Endodermal cell (in vitro differentiated cells): ENCODE data around the gene TMPRSS11E. TPM values are rescaled to one million over a fixed set of nuclear protein-coding genes. Genes with fewer than 3 reads are reported as not detected.

ENCODE experiments used
- DNase-seq: peaks from one replicate; pipeline ENCODE4 v3.0.0-alpha.2; 2017
- H3K27ac ChIP-seq: 2 replicates; pipeline ENCODE4 v1.5.1; 2013; ENCODE audit warnings: mild to moderate bottlenecking, low read depth, low read length, moderate library complexity
- H3K27me3 ChIP-seq: 2 replicates; pipeline ENCODE4 v1.6.1; 2013; ENCODE audit warnings: mild to moderate bottlenecking, low read length, moderate library complexity; ENCODE audit not compliant: insufficient read depth, control insufficient read depth, poor library complexity, severe bottlenecking
- H3K36me3 ChIP-seq: 2 replicates; pipeline ENCODE4 v1.7.0; 2013; ENCODE audit warnings: mild to moderate bottlenecking, low read length, moderate library complexity; ENCODE audit not compliant: control insufficient read depth, insufficient read depth
- H3K4me1 ChIP-seq: one replicate; pipeline ENCODE4 v1.7.0; 2013; ENCODE audit warnings: low read length; ENCODE audit not compliant: control insufficient read depth, insufficient read depth
- H3K4me3 ChIP-seq: 2 replicates; pipeline ENCODE4 v1.5.1; 2013; ENCODE audit warnings: mild to moderate bottlenecking, low read length, moderate library complexity
- H3K9ac ChIP-seq: 2 replicates; pipeline ENCODE4 v1.6.1; 2013; ENCODE audit warnings: mild to moderate bottlenecking, low read length, moderate library complexity; ENCODE audit not compliant: poor library complexity, severe bottlenecking; ENCODE audit errors: extremely low read depth
- H3K9me3 ChIP-seq: 2 replicates; pipeline ENCODE4 v1.6.1; 2013; ENCODE audit warnings: mild to moderate bottlenecking, low read length, moderate library complexity; ENCODE audit not compliant: control insufficient read depth
- H3K27ac Mint-ChIP-seq: 2 replicates; pipeline ENCODE4 v1.8.0; 2020; ENCODE audit warnings: mixed read lengths
- H3K27me3 Mint-ChIP-seq: 2 replicates; pipeline ENCODE4 v1.8.0; 2021; ENCODE audit warnings: mild to moderate bottlenecking, mixed read lengths; ENCODE audit not compliant: insufficient read depth
- H3K36me3 Mint-ChIP-seq: 2 replicates; pipeline ENCODE4 v1.8.0; 2020; ENCODE audit warnings: low read depth, mixed read lengths
- H3K4me1 Mint-ChIP-seq: 2 replicates; pipeline ENCODE4 v1.8.0; 2020; ENCODE audit warnings: mixed read lengths
- H3K4me3 Mint-ChIP-seq: 2 replicates; pipeline ENCODE4 v1.8.0; 2020; ENCODE audit warnings: mild to moderate bottlenecking, moderate library complexity, mixed read lengths
- H3K9me3 Mint-ChIP-seq: 2 replicates; pipeline ENCODE4 v1.8.0; 2020; ENCODE audit warnings: mild to moderate bottlenecking, mixed read lengths
- WGBS, 2 experiments: methylation state at CpG; one replicate each; pipeline versions ENCODE4 v1.1.5 to v1.1.7; 2013; ENCODE audit warnings: missing lambda C conversion rate in 2 of 2, mixed read lengths in 1 of 2; ENCODE audit not compliant: insufficient coverage in 1 of 2, insufficient read length in 1 of 2; 5-methylcytosine and 5-hydroxymethylcytosine counted together
- total RNA-seq, 2 donors: library from RNA; stranded (reverse); fragmentation: NEBNext Ultra II Directional in 1 of 2; extraction: Animal tissue kit (Norgen Biotek cat#: 25700) in 1 of 2; gene quantifications; 2 replicates in 1 of 2; 3 replicates in 1 of 2; pipeline ENCODE4 v1.2.1, GENCODE V29; 2021
- TF ChIP-seq, protein P1 (sequence below): fragments of 200-600 bp; sonication (generic); conservative IDR thresholded peaks from 2 replicates; pipeline ENCODE4 v1.5.0; 2021; ENCODE audit warnings: antibody characterized with exemption, mild to moderate bottlenecking

Gene TMPRSS11E
- total RNA-seq, 2 donors from 2014 or later: 4.4 to 11.1 TPM

DNA sequence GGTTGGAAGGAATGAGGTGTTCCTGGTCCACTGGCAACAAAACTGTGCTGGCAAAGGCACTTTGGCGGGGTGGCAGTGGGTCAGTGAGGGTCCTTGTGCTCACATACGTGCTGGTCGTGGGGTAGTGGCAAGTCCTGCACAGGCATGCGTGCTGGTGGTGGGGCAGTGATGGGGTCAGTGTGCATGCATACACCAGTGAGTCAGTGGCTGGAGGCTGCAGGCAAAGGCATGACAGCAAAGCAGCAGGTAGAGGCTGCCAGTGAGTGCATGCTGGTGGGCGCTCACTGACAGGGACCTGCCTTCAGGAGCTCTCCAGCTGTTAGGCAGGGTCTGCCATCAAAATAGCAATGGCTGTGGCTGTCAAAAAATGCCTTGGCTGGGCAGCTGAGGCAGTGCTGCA lies 42.1 kb downstream of the TMPRSS11E start:
- no peak overlapping the region for H3K4me3 ChIP-seq
- H3K27me3 Mint-ChIP-seq: no peaks in the 10 kb centered on the region
- no peak overlapping the region for H3K27ac Mint-ChIP-seq
- TF ChIP-seq, protein P1, sequence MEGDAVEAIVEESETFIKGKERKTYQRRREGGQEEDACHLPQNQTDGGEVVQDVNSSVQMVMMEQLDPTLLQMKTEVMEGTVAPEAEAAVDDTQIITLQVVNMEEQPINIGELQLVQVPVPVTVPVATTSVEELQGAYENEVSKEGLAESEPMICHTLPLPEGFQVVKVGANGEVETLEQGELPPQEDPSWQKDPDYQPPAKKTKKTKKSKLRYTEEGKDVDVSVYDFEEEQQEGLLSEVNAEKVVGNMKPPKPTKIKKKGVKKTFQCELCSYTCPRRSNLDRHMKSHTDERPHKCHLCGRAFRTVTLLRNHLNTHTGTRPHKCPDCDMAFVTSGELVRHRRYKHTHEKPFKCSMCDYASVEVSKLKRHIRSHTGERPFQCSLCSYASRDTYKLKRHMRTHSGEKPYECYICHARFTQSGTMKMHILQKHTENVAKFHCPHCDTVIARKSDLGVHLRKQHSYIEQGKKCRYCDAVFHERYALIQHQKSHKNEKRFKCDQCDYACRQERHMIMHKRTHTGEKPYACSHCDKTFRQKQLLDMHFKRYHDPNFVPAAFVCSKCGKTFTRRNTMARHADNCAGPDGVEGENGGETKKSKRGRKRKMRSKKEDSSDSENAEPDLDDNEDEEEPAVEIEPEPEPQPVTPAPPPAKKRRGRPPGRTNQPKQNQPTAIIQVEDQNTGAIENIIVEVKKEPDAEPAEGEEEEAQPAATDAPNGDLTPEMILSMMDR: no peak
- H3K27ac ChIP-seq: no peak overlapping the region
- no peaks in the 10 kb centered on the region for H3K4me1 Mint-ChIP-seq
- H3K9me3 Mint-ChIP-seq: peaks cover 2% of the 10 kb centered on the region
- peaks cover 23% of the 10 kb centered on the region for H3K36me3 Mint-ChIP-seq
- DNase-seq: no peak
- H3K27me3 ChIP-seq: no peaks in the 10 kb centered on the region
- no peaks in the 10 kb centered on the region for H3K36me3 ChIP-seq
- H3K4me1 ChIP-seq: no peaks in the 10 kb centered on the region
- WGBS, 2 experiments: 71 to 85% methylated on average over 2 to 4 of the region's 5 CpGs
- no peak overlapping the region for H3K4me3 Mint-ChIP-seq
- no peaks in the 10 kb centered on the region for H3K9me3 ChIP-seq
- H3K9ac ChIP-seq: no peak overlapping the region

DNA sequence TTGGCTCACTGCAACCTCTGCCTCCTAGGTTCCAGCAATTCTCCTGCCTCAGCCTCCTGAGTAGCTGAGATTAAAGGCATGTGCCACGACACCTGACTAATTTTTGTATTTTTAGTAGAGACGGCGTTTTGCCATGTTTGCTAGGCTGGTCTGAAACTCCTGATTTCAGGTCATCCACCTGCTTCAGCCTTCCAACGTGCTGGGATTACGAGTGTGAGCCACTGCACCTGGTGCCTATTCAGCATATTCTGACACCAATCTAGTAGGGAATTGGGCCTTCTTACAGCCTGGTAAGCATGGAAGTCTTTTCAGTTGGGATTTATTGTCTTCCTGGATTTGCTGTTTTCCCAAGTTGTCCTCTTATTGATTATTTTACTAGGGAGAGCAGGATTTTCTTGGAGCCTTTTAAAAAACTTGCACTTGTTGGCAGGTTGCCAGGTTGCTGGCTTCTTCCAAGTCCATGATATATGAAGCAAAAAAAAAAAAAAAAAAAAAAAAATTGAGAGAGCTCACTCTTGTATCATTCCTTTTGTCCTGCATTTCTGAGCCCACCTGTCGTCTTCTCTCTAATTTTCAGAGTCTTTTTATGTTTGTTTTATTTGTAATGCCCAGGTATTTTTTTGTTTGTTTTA lies 43.7 kb downstream of the TMPRSS11E start:
- Mint-ChIP-seq H3K27me3 (no peaks in the 10 kb centered on the region), H3K9me3 (peaks cover 2% of the 10 kb centered on the region), H3K36me3 (peaks cover 23% of the 10 kb centered on the region), H3K4me1 (no peaks in the 10 kb centered on the region), H3K27ac (no peak overlapping the region), H3K4me3 (no peak overlapping the region)
- H3K27me3 ChIP-seq: no peaks in the 10 kb centered on the region
- H3K4me1 ChIP-seq: no peaks in the 10 kb centered on the region
- TF ChIP-seq, protein P1: no peak
- 94 to 95% methylated on average over 6 of the region's 6 CpGs for WGBS, 2 experiments
- H3K27ac ChIP-seq: no peak overlapping the region
- H3K9me3 ChIP-seq: no peaks in the 10 kb centered on the region
- no peaks in the 10 kb centered on the region for H3K36me3 ChIP-seq
- DNase-seq: no peak
- H3K9ac ChIP-seq: no peak overlapping the region
- H3K4me3 ChIP-seq: no peak overlapping the region

DNA sequence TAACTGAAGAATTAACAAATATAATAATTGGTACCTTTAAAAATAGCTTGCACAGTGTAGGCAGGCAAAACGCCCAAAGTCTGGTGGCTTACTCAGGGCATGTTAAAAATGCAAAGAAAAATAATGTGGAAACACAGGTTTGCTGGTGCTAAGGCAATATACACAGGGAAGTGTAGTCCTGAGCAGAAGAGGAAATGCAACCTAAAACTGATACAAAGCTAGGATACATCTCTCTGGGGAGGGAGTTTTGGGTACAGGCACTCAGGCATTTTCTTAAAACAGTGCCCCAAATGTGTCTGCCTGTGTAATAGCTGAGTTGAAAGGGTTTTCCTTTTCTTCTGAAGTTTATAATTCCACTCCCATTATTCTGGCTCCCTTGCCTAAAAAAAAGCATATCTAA lies 47.4 kb downstream of the TMPRSS11E start:
- H3K27ac ChIP-seq: no peak overlapping the region
- no peaks in the 10 kb centered on the region for H3K9me3 Mint-ChIP-seq

More for the DNA sequence above, 47.4 kb downstream of the TMPRSS11E start:
- H3K36me3 ChIP-seq: no peaks in the 10 kb centered on the region
- no peaks in the 10 kb centered on the region for H3K27me3 Mint-ChIP-seq
- H3K4me3 Mint-ChIP-seq: no peak overlapping the region
- no peaks in the 10 kb centered on the region for H3K9me3 ChIP-seq
- H3K9ac ChIP-seq: no peak overlapping the region
- H3K27ac Mint-ChIP-seq: no peak overlapping the region
- H3K4me3 ChIP-seq: no peak overlapping the region
- peaks cover 19% of the 10 kb centered on the region for H3K36me3 Mint-ChIP-seq
- no peaks in the 10 kb centered on the region for H3K27me3 ChIP-seq
- 83% methylated on average over 1 of the region's 1 CpG; no CpG with 5 or more reads in 1 of the 2 experiments for WGBS, 2 experiments
- DNase-seq: no peak
- H3K4me1 Mint-ChIP-seq: peaks cover 4% of the 10 kb centered on the region
- TF ChIP-seq, protein P1: no peak
- no peaks in the 10 kb centered on the region for H3K4me1 ChIP-seq
